ENCODE data around the gene SH3D19. TPM values are rescaled to one million over a fixed set of nuclear protein-coding genes. Genes with fewer than 3 reads are reported as not detected.

Gene SH3D19
- total RNA-seq, 1 donor from 2014 or later: 66.5 TPM

DNA sequence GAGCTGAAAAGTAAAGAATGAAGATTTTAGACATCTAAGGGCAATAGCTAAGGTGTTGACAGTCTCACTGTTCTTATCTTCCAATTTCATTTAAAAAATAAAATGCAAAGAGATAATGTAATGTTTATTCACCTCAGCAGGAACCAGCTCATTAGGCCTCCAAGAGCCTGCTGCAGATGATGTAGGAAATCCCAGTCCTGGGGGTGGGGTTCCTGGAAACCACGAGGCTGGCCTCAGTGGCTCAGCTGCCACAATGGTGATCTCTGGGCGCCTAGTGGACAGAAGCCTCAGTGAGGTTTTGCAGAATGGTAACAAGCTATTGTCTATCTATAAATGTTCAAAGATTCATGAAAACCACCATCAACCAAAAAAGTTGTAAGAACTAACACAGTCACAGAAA is 148.7 kb downstream of the SH3D19 start:
- Histone ChIP-seq H3K4me1 (ENCODE audit: insufficient read depth, low read length) (no peaks in the 10 kb centered on the region), H3K79me2 (ENCODE audit: insufficient read depth, low read length) (no peaks in the 10 kb centered on the region), H3K4me2 (ENCODE audit: low read length) (no peak overlapping the region), H3K27me3 (ENCODE audit: insufficient read depth, low read length) (no peaks in the 10 kb centered on the region), H3K36me3 (ENCODE audit: insufficient read depth, low read length) (peaks cover 40% of the 10 kb centered on the region), H3K4me3 (ENCODE audit: insufficient read depth, low read depth, low read length) (no peak overlapping the region), H3K9me3 (ENCODE audit: insufficient read depth, low read depth, low read length) (no peaks in the 10 kb centered on the region), H2AFZ (ENCODE audit: low read depth, low read length) (no peak overlapping the region), H3K27ac (ENCODE audit: low read depth, low read length) (no peak overlapping the region), H4K20me1 (ENCODE audit: insufficient read depth, low read length) (peaks cover 13% of the 10 kb centered on the region), H3K9ac (ENCODE audit: low read length) (no peak overlapping the region)
- Mint-ChIP-seq H3K36me3 (ENCODE audit: low read depth, unreplicated experiment) (peaks cover 19% of the 10 kb centered on the region), H3K27ac (ENCODE audit: unreplicated experiment) (no peak overlapping the region), H3K27me3 (ENCODE audit: low read depth, unreplicated experiment) (no peaks in the 10 kb centered on the region), H3K9me3 (ENCODE audit: unreplicated experiment) (no peaks in the 10 kb centered on the region), H3K4me3 (ENCODE audit: unreplicated experiment) (no peak overlapping the region), H3K4me1 (ENCODE audit: low read depth, unreplicated experiment) (peaks cover 7% of the 10 kb centered on the region)
- TF ChIP-seq EZH2 (IDR thresholded peaks at IDR 0.05; ENCODE audit: insufficient read depth, low read length): no peak
- TF ChIP-seq, protein P1, sequence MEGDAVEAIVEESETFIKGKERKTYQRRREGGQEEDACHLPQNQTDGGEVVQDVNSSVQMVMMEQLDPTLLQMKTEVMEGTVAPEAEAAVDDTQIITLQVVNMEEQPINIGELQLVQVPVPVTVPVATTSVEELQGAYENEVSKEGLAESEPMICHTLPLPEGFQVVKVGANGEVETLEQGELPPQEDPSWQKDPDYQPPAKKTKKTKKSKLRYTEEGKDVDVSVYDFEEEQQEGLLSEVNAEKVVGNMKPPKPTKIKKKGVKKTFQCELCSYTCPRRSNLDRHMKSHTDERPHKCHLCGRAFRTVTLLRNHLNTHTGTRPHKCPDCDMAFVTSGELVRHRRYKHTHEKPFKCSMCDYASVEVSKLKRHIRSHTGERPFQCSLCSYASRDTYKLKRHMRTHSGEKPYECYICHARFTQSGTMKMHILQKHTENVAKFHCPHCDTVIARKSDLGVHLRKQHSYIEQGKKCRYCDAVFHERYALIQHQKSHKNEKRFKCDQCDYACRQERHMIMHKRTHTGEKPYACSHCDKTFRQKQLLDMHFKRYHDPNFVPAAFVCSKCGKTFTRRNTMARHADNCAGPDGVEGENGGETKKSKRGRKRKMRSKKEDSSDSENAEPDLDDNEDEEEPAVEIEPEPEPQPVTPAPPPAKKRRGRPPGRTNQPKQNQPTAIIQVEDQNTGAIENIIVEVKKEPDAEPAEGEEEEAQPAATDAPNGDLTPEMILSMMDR (IDR thresholded peaks at IDR 0.05; ENCODE audit: insufficient read depth, low read depth, low read length): no peak
- FAIRE-seq (no peak), DNase-seq (ENCODE audit: low read depth) (no peak)

DNA sequence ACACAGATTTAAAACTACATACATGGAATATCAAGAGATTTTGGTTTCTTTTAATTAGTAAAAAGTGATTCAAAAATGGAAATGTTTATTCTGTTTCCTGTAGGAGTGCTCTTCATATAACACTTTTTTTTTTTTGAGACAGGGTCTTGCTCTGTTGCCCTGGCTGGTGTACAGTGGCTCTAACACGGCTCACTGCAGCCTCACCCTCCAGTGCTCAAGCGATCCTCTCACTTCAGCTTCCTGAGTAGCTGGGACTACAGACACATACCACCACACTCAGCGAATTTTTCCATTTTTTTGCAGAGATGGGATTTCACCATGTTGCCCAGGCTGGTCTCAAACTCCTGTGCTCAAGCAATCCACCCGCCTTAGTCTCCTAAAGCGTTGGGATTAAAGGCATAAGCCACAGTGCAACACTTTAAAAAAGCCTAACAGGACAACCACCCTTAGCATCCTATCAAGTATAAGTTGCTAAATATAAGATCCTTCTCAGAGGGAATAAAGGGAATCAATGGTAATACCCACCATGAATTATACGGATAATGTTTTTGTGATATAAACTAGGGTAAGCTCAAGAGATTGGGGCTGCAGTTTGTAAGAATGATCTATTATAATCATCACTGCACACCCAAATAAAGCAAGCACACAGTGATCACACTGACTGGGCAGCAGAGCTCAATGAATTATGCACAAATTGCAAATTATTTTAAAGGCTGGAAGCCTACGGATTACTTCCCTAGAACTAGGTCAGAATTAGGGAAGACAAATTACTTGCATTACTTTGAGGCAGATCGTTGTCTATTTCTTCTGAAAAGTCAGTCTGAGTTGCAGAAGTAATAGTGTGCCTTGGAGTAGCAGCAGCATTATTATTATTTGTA is 149.4 kb downstream of the SH3D19 start:
- DNase-seq (ENCODE audit: low read depth) (no peak), FAIRE-seq (no peak)
- Histone ChIP-seq H3K9me3 (ENCODE audit: insufficient read depth, low read depth, low read length) (no peaks in the 10 kb centered on the region), H3K36me3 (ENCODE audit: insufficient read depth, low read length) (peaks cover 43% of the 10 kb centered on the region), H3K4me1 (ENCODE audit: insufficient read depth, low read length) (no peaks in the 10 kb centered on the region), H2AFZ (ENCODE audit: low read depth, low read length) (no peak overlapping the region), H4K20me1 (ENCODE audit: insufficient read depth, low read length) (peaks cover 13% of the 10 kb centered on the region), H3K9ac (ENCODE audit: low read length) (no peak overlapping the region), H3K79me2 (ENCODE audit: insufficient read depth, low read length) (no peaks in the 10 kb centered on the region), H3K27ac (ENCODE audit: low read depth, low read length) (no peak overlapping the region), H3K4me2 (ENCODE audit: low read length) (no peak overlapping the region), H3K27me3 (ENCODE audit: insufficient read depth, low read length) (no peaks in the 10 kb centered on the region), H3K4me3 (ENCODE audit: insufficient read depth, low read depth, low read length) (no peak overlapping the region)
- Mint-ChIP-seq H3K27me3 (ENCODE audit: low read depth, unreplicated experiment) (no peaks in the 10 kb centered on the region), H3K4me1 (ENCODE audit: low read depth, unreplicated experiment) (peaks cover 4% of the 10 kb centered on the region), H3K9me3 (ENCODE audit: unreplicated experiment) (no peaks in the 10 kb centered on the region), H3K27ac (ENCODE audit: unreplicated experiment) (no peak overlapping the region), H3K4me3 (ENCODE audit: unreplicated experiment) (no peak overlapping the region), H3K36me3 (ENCODE audit: low read depth, unreplicated experiment) (peaks cover 19% of the 10 kb centered on the region)
- TF ChIP-seq, protein P1 (IDR thresholded peaks at IDR 0.05; ENCODE audit: insufficient read depth, low read depth, low read length): no peak
- no peak for TF ChIP-seq EZH2 (IDR thresholded peaks at IDR 0.05; ENCODE audit: insufficient read depth, low read length)

DNA sequence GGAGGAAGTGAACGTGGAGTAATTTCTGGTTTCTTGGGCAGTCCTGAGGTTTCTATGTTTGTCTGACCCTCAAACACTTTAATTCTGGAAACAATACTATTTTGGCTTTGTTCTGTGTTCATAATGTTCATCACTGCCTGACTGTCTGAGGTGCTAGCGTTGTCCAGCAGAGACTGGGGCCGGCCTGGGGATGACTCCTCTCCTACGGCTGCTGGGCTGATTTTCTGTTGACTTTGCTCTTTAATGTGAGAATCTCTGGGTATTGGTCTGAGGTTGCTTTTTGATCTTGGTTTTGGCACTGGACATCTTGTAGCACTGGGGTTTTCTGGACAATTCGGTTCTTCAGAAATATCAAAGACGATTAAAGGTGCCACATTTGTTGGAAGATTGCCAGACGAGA is 150.2 kb downstream of the SH3D19 start:
- Mint-ChIP-seq H3K27me3 (ENCODE audit: low read depth, unreplicated experiment) (no peaks in the 10 kb centered on the region), H3K36me3 (ENCODE audit: low read depth, unreplicated experiment) (peaks cover 19% of the 10 kb centered on the region), H3K4me3 (ENCODE audit: unreplicated experiment) (no peak overlapping the region), H3K9me3 (ENCODE audit: unreplicated experiment) (no peaks in the 10 kb centered on the region), H3K4me1 (ENCODE audit: low read depth, unreplicated experiment) (peaks cover 4% of the 10 kb centered on the region), H3K27ac (ENCODE audit: unreplicated experiment) (no peak overlapping the region)
- no peaks in the 10 kb centered on the region for H3K4me1 ChIP-seq (ENCODE audit: insufficient read depth, low read length)
- H3K79me2 ChIP-seq (ENCODE audit: insufficient read depth, low read length): no peaks in the 10 kb centered on the region
- H3K27ac ChIP-seq (ENCODE audit: low read depth, low read length): no peak overlapping the region
- no peak overlapping the region for H3K4me2 ChIP-seq (ENCODE audit: low read length)
- no peak for TF ChIP-seq EZH2 (IDR thresholded peaks at IDR 0.05; ENCODE audit: insufficient read depth, low read length)
- TF ChIP-seq, protein P1 (IDR thresholded peaks at IDR 0.05; ENCODE audit: insufficient read depth, low read depth, low read length): no peak
- DNase-seq (ENCODE audit: low read depth) (no peak), FAIRE-seq (no peak)
- no peaks in the 10 kb centered on the region for H3K9me3 ChIP-seq (ENCODE audit: insufficient read depth, low read depth, low read length)
- peaks cover 13% of the 10 kb centered on the region for H4K20me1 ChIP-seq (ENCODE audit: insufficient read depth, low read length)
- no peak overlapping the region for H3K4me3 ChIP-seq (ENCODE audit: insufficient read depth, low read depth, low read length)
- H3K36me3 ChIP-seq (ENCODE audit: insufficient read depth, low read length): peaks cover 43% of the 10 kb centered on the region
- H2AFZ ChIP-seq (ENCODE audit: low read depth, low read length): no peak overlapping the region
- H3K9ac ChIP-seq (ENCODE audit: low read length): no peak overlapping the region
- H3K27me3 ChIP-seq (ENCODE audit: insufficient read depth, low read length): no peaks in the 10 kb centered on the region
